ENCODE results near the gene SLC5A6.

Gene SLC5A6

GRCh38 chr2:27222407-27222806, 10.3 kb upstream of the SLC5A6 start:
- no peak for DNase-seq (ENCODE audit: extremely low spot score)
- POLR2A ChIA-PET = interaction anchor here (1.0 kb wide), 1 partner anchor 9 kb away, joined by 4 read pairs; no protein-coding TSS in a partner anchor
- TF ChIP-seq CTBP1 (IDR thresholded peaks at IDR 0.05; ENCODE audit: borderline replicate concordance) (no peak), SUZ12 (IDR thresholded peaks at IDR 0.05) (no peak), FOXM1 (IDR thresholded peaks at IDR 0.05; ENCODE audit: borderline replicate concordance) (no peak), SP1 (IDR thresholded peaks at IDR 0.05) (no peak), LEF1 (IDR thresholded peaks at IDR 0.05; ENCODE audit: borderline replicate concordance) (no peak), ELF4 (IDR thresholded peaks at IDR 0.05) (no peak), L3MBTL2 (conservative IDR thresholded peaks at IDR 0.05) (no peak), ZNF384 (IDR thresholded peaks at IDR 0.05) (no peak), FOXA1 (IDR thresholded peaks at IDR 0.05) (no peak), TARDBP (IDR thresholded peaks at IDR 0.05) (no peak), HDGF (IDR thresholded peaks at IDR 0.05; ENCODE audit: borderline replicate concordance) (no peak)
- CTCF ChIA-PET = no interaction called here

GRCh38 chr2:27221166-27221565, 9.1 kb upstream of the SLC5A6 start:
- CTCF ChIA-PET = interaction anchor here (0.6 kb wide), 1 partner anchor 816 kb away, joined by 3 read pairs; no protein-coding TSS in a partner anchor

GRCh38 chr2:27220091-27220490, 8.0 kb upstream of the SLC5A6 start:
- TF ChIP-seq PKNOX1 (IDR thresholded peaks at IDR 0.05) (no peak), ELF4 (IDR thresholded peaks at IDR 0.05) (no peak), FOXA1 (IDR thresholded peaks at IDR 0.05) (no peak), FOXM1 (IDR thresholded peaks at IDR 0.05; ENCODE audit: borderline replicate concordance) (no peak)
- no peak for DNase-seq (ENCODE audit: extremely low spot score)
- POLR2A ChIA-PET = interaction anchor here (1.0 to 1.4 kb wide), 3 partner anchors 11 to 92 kb away, joined by 3 to 4 read pairs (median 3); no protein-coding TSS in a partner anchor
- CTCF ChIA-PET = no interaction called here

More at GRCh38 chr2:27221166-27221565, 9.1 kb upstream of the SLC5A6 start:
- no peak for TF ChIP-seq ELF4 (IDR thresholded peaks at IDR 0.05)
- TF ChIP-seq CTBP1 (IDR thresholded peaks at IDR 0.05; ENCODE audit: borderline replicate concordance) = no peak
- TF ChIP-seq HDGF (IDR thresholded peaks at IDR 0.05; ENCODE audit: borderline replicate concordance) = no peak
- no peak for TF ChIP-seq L3MBTL2 (conservative IDR thresholded peaks at IDR 0.05)
- no peak for TF ChIP-seq SUZ12 (IDR thresholded peaks at IDR 0.05)
- TF ChIP-seq ZNF384 (IDR thresholded peaks at IDR 0.05) = no peak
- TF ChIP-seq PKNOX1 (IDR thresholded peaks at IDR 0.05) = no peak
- no peak for DNase-seq (ENCODE audit: extremely low spot score)
- POLR2A ChIA-PET = no interaction called here

- no peak for TF ChIP-seq CTBP1 (IDR thresholded peaks at IDR 0.05; ENCODE audit: borderline replicate concordance)
- TF ChIP-seq PKNOX1 (IDR thresholded peaks at IDR 0.05) = no peak
- no peak for TF ChIP-seq FOXA1 (IDR thresholded peaks at IDR 0.05)
- no peak for TF ChIP-seq ARNT (IDR thresholded peaks at IDR 0.05)
- TF ChIP-seq NFRKB (IDR thresholded peaks at IDR 0.05) = no peak
- TF ChIP-seq ELF4 (IDR thresholded peaks at IDR 0.05) = no peak
- TF ChIP-seq FOXK2 (IDR thresholded peaks at IDR 0.05) = no peak
- no peak for TF ChIP-seq FOXM1 (IDR thresholded peaks at IDR 0.05; ENCODE audit: borderline replicate concordance)
- TF ChIP-seq HDGF (IDR thresholded peaks at IDR 0.05; ENCODE audit: borderline replicate concordance) = no peak
- no peak for TF ChIP-seq LEF1 (IDR thresholded peaks at IDR 0.05; ENCODE audit: borderline replicate concordance)
- TF ChIP-seq BHLHE40 (IDR thresholded peaks at IDR 0.05; ENCODE audit: borderline replicate concordance) = no peak
- no peak for DNase-seq (ENCODE audit: extremely low spot score)
- POLR2A ChIA-PET = interaction anchor here (1.4 kb wide), 2 partner anchors 23 to 93 kb away, joined by 3 to 4 read pairs; no protein-coding TSS in a partner anchor
- CTCF ChIA-PET = interaction anchor here (0.6 kb wide), 2 partner anchors 50 to 84 kb away, joined by 3 to 4 read pairs; no protein-coding TSS in a partner anchor
These were observed 7.0 kb upstream of the SLC5A6 start for GRCh38 chr2:27219091-27219490.

GRCh38 chr2:27218614-27219013, 6.5 kb upstream of the SLC5A6 start:
- ChIA-PET POLR2A (interaction anchor here (1.4 to 1.7 kb wide), 3 partner anchors 13 to 93 kb away, joined by 3 to 5 read pairs (median 4); no protein-coding TSS in a partner anchor), CTCF (interaction anchor here (0.6 kb wide), 2 partner anchors 49 to 85 kb away, joined by 3 to 4 read pairs; no protein-coding TSS in a partner anchor)
- TF ChIP-seq SP1 (IDR thresholded peaks at IDR 0.05) = no peak
- no peak for TF ChIP-seq FOXK2 (IDR thresholded peaks at IDR 0.05)
- no peak for TF ChIP-seq ELF4 (IDR thresholded peaks at IDR 0.05)
- no peak for DNase-seq (ENCODE audit: extremely low spot score)

GRCh38 chr2:27217173-27218121, 5.4 kb upstream of the SLC5A6 start, which contains the start of gene CAD:
Gene CAD, plus strand, starts transcription at chr2:27217369. Its CDS starts 183 bp downstream, at chr2:27217552.
- TF ChIP-seq FOXK2 (IDR thresholded peaks at IDR 0.05) (no peak), L3MBTL2 (conservative IDR thresholded peaks at IDR 0.05) (peak; percentile 94)
- POLR2A ChIA-PET = interaction anchor here (0.9 to 1.8 kb wide), 4 partner anchors 12 to 57 kb away, joined by 3 to 5 read pairs (median 4); no protein-coding TSS in a partner anchor
- CTCF ChIA-PET = interaction anchor here (0.6 to 0.7 kb wide), 3 partner anchors 11 to 128 kb away, joined by 3 to 4 read pairs (median 3); no protein-coding TSS in a partner anchor
- DNase-seq (ENCODE audit: extremely low spot score) = peak; percentile 92

All from HEK293T (cell line).